PC-9 (cell line): ENCODE results near the gene CASP8.

Experiments
- CTCF ChIP-seq: fragments of 200-600 bp; sonication (generic); conservative IDR thresholded peaks from 2 replicates; pipeline ENCODE4 v1.6.1; 2017; ENCODE audit warnings: mixed run types, antibody characterized with exemption, mild to moderate bottlenecking, moderate library complexity
- EZH2 ChIP-seq: fragments of 200-600 bp; sonication (generic); IDR thresholded peaks from 2 replicates; pipeline ENCODE4 v1.8.0; 2017; ENCODE audit warnings: antibody characterized with exemption, low read depth

- TF ChIP-seq CTCF, result no peak
- no peak for TF ChIP-seq EZH2
These were observed 4.8 kb upstream of the CASP8 start for GRCh38 chr2:201255408-201256033.
